GM19397 (cell line): ENCODE results near the gene CIITA.

Experiments used
- ATAC-seq: cut with Tn5 transposase; IDR thresholded peaks from one replicate; pipeline ENCODE4 v1.9.1; 2021; ENCODE audit warnings: mild to moderate bottlenecking, moderate library complexity; ENCODE audit not compliant: unreplicated experiment

The CIITA gene

DNA sequence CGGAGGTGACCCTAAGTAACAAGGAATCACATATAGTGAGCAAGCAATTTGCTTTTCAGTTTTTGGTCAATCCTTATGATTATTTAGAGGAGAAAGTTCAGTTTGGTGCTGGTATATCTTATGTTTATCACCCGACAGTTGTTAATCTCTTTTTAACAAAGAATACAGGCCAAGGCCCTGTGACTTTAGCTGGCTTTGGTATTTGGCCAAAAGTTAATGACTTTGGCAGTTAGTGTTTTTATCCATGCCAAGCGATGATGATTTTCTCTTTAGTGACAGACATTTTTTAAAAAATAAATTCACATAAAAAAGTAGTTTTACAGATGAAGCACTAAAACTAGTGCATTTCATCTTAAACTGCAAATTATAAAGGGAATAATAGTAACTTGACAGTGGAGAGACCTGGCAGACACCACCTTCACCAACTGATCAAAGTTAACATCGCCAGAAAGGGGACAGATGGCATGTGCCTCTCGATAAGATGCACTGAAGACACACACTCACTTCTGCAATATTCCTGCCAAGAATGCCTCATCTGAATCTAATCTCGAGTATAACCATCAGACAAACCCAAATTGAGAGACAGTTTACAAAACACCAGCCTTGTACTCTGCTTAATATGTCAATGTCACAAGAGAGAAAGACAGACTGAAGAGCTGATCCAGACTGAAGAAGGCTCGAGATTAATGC, 58.4 kb downstream of the CIITA start:
- no peak for ATAC-seq

DNA sequence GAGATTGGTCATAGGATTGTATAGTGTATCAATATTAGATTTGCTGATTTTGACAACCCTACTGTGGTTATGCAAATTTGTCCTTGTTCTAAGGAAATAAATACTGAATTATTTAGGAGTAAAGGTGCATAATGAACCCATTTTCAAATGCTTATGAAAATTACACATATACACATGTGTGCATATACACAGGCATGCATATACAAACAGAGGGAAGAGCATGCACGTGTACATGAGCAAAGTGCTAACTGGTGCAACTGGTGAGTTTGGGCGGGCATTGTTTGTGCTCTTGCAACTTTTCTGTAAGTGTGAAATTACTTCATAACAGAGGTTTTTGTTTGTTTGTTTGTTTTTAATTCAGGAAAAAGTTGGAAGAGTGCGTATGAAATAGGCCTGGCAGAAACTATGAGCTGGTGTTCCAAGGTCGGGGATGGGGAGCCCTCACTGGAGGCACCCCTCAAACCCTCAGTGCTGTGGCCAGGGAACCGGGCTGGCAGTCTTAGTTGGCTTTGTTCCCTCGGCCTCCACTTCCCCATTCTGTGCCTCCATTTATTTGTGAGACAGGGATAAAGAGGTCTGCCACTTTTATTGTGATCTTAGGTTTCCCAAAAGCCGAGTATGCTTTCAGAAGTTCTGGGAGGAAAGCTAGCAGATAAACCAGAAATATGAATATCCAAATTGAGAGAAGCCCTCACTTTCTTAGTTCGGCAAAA, 59.4 kb downstream of the CIITA start:
- ATAC-seq, result no peak

DNA sequence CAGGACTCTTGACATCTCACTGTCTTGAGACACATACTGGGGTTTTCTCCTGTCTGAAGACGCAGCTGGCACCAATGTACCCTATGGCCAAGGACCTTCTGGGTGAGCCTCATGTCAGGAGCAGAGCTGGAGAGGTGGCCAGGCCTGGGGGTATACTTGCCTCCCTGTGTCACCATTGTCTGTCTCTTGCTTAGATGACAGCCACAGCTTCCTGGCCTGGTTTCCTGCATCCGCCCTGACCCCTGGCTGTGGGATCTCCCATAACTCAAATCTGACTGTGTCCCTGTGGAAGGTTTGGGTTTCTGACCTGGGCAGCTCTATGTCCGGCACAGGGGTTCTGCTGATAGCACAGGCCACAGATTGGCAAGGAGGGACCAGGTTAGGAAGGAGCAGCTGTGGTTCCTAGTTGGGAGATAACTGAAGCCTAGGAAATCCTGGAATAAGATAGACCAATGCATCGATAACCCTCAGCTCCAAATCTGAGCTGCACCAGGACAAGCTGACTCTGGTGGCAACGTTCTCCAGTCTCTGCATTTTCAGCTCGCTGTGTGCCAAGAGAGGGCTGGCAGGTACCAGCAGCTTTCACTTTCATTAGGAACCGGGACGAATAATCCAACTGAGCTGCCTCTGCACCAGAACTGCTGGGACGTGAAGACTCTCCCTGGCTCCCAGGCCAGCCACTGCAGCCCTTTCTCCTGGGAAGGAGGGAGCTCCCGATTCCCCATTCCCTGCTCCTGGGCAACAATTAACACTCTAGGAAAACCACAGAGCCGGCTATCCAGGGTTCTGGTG, 60.3 kb downstream of the CIITA start:
- ATAC-seq, result no peak

GRCh38 chr16:10938321-10938720, 61.3 kb downstream of the CIITA start:
- no peak for ATAC-seq

- no peak for ATAC-seq
Observed at GRCh38 chr16:10938796-10939648, 62.0 kb downstream of the CIITA start.

- ATAC-seq, result no peak
Observed at GRCh38 chr16:10939649-10940234, 62.7 kb downstream of the CIITA start.

DNA sequence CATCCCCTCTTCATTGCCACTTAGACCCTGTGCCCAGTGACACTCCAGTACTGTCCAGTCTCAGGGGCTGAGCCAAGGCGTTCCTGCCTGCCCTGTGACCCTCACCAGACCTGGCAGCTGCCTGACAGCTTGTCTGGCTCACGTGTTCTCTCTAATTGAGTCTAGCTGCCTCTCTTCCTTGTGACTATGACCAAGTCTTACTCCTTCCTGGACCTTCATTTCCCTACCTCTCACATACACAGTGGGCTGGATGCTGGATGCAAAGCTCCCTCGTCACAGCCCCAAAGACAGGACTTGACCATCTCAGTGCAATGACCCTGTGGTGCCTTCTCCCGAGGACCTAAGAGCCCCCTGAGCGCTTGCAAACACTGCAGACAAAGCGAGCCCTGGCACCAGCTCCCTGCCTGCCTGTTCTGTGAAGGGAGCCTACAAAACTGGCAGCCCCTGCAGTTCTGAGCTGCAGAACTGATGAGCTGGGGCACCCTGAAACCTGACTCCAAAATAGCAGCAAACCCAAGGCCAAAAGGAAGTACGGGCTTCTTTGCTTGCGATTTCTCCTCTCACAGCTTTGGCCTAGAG, 63.6 kb downstream of the CIITA start:
- ATAC-seq, result no peak

DNA sequence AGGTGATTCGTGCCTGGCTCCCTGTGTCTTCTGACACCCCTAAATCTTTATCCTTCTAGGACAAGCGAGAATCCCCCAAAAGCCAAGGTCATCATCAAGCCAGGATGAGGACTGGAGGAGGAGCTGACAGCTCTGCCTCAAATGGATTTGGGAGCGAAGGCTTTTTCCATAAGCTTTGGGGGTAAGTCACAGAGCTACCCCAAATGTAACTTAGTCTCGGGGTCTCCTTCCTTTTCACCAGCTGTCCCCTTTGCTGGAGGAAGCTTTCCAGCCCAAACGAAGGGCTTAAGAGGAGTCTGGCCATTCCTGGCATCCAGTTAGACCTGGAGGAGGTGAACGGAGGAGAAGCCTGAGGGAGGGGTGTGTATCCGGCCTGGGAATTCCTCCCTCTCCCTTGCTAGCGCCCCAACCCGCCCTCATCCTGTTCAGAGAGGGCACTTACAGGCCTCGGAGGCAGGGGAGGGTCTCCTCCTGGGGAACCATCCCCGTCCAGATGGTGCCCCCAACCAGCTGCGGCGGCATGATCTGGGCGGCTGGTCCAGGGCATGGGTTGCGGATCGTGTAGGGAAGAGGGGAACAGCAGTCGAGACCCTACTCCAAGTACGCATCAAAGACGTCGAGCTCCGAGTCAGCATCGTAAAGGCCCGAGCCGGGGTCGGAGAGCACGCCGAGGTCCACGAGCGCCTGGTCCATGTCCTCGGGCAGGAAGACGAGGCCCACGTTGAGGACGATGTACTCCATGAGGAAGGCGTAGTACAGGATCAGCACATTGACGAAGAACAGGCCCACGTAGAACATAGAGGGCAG, 64.3 kb downstream of the CIITA start:
- peak; percentile 4 for ATAC-seq

GRCh38 chr16:10941935-10942351, 64.9 kb downstream of the CIITA start:
- peak; percentile 7 for ATAC-seq

- ATAC-seq, result peak; percentile 62
Observed at GRCh38 chr16:10942352-10943063, 65.5 kb downstream of the CIITA start, which contains the start of gene DEXI. DEXI (minus strand) TSS chr16:10942468; CDS start chr16:10942005, 463 bp downstream.

DNA sequence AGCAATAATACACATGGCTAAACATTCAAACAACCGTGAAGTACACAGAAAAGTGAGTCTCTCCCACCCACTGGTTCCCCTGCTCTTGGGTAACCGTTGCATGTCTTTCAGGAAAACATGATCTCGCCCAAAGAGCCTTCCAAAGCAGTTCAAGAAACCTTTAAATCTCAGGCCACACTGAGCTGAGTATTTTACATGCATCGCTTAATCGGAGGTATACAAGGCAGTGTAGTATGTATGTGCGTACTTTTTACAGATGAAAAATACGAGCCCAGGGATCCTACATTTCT, 66.0 kb downstream of the CIITA start:
- no peak for ATAC-seq

DNA sequence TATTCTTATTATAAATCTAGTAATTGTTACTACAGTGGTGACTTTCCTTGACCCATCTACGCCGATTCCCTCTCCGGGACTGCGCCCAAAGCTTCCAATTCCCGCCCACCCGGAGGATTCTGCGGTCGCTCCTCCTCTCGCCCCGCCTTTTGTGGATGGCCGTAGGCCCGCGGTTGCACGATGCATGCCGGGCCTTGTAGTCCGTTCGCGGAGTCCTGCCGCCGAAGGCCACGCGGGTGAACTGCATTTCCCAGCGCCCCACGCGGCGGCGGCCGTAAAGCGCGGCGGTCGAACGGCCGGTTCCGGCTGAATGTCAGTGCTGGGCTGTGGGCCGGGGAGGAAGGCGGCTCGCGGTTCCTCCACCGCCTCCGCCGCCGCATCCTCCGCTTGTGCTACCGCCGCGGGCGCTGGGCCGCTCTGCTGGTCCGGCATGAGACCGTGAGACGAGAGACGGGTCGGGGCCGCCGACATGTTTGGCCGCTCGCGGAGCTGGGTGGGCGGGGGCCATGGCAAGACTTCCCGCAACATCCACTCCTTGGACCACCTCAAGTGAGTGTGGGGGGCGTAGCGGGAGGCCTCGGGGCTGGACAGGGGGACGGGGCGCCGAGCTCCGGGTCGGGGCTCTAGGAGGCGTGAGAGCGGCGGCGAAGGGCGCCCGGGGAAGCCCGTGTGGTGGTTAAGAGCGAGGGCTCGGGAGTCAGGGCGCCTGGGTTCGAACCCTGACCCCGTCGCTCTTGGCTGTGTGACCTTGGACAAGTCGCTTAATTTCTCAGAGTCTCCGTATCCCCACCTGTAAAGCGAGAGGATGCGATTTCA, 67.5 kb downstream of the CIITA start, which contains the start of gene CLEC16A:
Gene CLEC16A, plus strand, starts transcription at position 316 of the 816 bp plus-strand sequence. Its CDS starts 154 bp downstream, at position 470.
- ATAC-seq, result peak; percentile 64

DNA sequence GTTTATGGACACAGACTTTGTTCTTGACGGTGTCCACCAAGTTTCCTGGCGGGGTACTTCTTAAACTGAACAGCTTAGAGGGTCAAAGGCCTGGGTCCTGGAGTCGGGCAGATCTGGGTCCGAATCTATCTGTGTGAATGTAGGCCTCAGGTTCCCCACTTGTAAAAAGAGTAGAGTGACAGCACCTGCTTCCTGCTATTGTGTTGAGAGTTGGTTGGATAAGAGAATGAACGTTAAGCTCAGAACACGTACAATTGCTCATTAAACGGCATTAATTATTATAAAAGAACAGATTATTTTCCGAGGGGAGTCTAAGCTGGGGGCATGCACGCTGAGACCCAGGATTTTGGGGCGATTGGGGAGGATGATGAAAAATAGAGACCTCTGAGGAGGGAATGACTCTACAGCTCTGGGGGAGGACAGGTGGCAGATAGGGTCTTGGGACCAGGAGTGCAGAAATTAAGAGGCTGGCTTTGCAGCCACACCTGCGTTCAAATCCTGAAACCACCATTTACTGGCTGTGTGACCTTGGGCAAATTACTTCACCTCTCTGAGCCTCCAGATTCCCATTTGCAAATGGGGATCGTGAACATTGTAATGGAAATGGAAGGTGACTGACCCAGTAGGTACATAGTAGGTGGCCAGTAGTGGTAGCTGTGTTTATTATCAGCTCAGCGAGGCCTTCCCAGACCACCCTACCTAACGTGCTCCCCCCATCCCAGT, 68.2 kb downstream of the CIITA start:
- no peak for ATAC-seq

GRCh38 chr16:10946308-10946707, 69.3 kb downstream of the CIITA start:
- no peak for ATAC-seq

GRCh38 chr16:10947211-10947787, 70.3 kb downstream of the CIITA start:
- ATAC-seq, result no peak

DNA sequence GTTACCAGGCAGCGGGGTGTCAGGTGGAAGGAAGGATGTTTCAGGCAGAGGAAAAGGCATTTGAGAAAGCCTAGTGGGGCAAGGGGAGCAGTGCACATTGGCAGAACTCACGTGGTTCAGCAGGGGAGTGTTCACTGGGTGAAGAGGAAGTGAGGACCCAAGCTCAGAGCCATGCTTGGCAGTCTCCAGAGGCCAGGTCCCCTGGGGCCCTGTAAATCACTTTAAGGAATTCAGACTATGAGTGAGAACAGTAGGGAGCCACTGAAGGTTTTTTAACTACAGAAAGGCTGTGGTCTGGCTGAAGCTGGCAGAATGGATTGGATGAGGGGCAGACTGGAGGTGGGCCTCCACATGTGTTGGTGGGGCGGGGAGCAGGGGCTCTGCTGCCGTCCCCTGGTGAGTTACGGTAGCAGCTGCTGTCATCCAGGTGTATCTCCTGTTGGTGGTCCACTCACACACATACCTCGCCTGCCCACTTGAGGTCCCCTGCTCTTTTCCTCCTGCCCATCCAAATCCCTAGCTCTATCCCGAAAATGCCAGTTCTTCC, 72.5 kb downstream of the CIITA start:
- ATAC-seq, result peak; percentile 67
